MCF 10A (cell line): Measurements from ENCODE around the gene CTBP1. TPM values are rescaled to one million over a fixed set of nuclear protein-coding genes. Genes with fewer than 3 reads are reported as not detected.

Source experiments
- BruUV-seq: library from RNA; stranded (reverse); fragments of 400-500 nt; replicated peaks from 2 replicates; lab custom pipeline; 2021; lab: Mats Ljungman, UMichigan
- CTCF ChIA-PET: fragments of 300-600 bp; sonication (Branson Sonifier 250); formaldehyde crosslinking; extraction: SDS; loops from one replicate; lab custom pipeline; 2021; ENCODE audit warnings: antibody characterized with exemption, inconsistent platforms; lab: Yijun Ruan, JAX
- POLR2A ChIA-PET: fragments of 300-600, 350-650 bp; sonication (Branson Sonifier 250); formaldehyde crosslinking; extraction: SDS; loops from one replicate; lab custom pipeline; 2020; ENCODE audit warnings: antibody characterized with exemption, inconsistent platforms; lab: Yijun Ruan, JAX
- DNase-seq: peaks from one replicate; pipeline ENCODE4 v3.0.0-alpha.2; 2018; ENCODE audit not compliant: unreplicated experiment
- H3K27ac Mint-ChIP-seq: one replicate; pipeline ENCODE4 v1.8.0; 2022; ENCODE audit warnings: mild to moderate bottlenecking, low read depth, mixed read lengths; ENCODE audit not compliant: unreplicated experiment
- H3K27me3 Mint-ChIP-seq: one replicate; pipeline ENCODE4 v1.8.0; 2022; ENCODE audit warnings: mixed read lengths; ENCODE audit not compliant: insufficient read depth, unreplicated experiment
- H3K36me3 Mint-ChIP-seq: one replicate; pipeline ENCODE4 v1.8.0; 2022; ENCODE audit warnings: mild to moderate bottlenecking, moderate library complexity, mixed read lengths; ENCODE audit not compliant: insufficient read depth, unreplicated experiment
- H3K4me1 Mint-ChIP-seq: one replicate; pipeline ENCODE4 v1.8.0; 2022; ENCODE audit warnings: mixed read lengths; ENCODE audit not compliant: insufficient read depth, unreplicated experiment
- H3K4me3 Mint-ChIP-seq: one replicate; pipeline ENCODE4 v1.8.0; 2022; ENCODE audit warnings: mild to moderate bottlenecking, moderate library complexity, mixed read lengths; ENCODE audit not compliant: unreplicated experiment
- H3K9me3 Mint-ChIP-seq: one replicate; pipeline ENCODE4 v1.8.0; 2022; ENCODE audit warnings: mixed read lengths; ENCODE audit not compliant: unreplicated experiment
- CTCF ChIP-seq: fragments of 200-600 bp; IDR thresholded peaks from one replicate; pipeline ENCODE4 v1.8.0; 2022; ENCODE audit warnings: antibody characterized with exemption, mild to moderate bottlenecking; ENCODE audit not compliant: unreplicated experiment
- intact Hi-C: fragments of 100-400 bp; cut with micrococcal nuclease; formaldehyde crosslinking; loops from 2 replicates; pipeline ENCODE4 v1.14.1; 2022
- total RNA-seq: library from RNA; stranded (reverse); gene quantifications from 2 replicates; pipeline ENCODE4 v1.2.3, GENCODE V29; 2022

CTBP1 gene
- total RNA-seq, 1 experiment from 2014 or later, result 152 TPM

- H3K4me1 Mint-ChIP-seq, result peaks cover 15% of the 10 kb centered on the region
- no peaks in the 10 kb centered on the region for H3K9me3 Mint-ChIP-seq
- ChIA-PET POLR2A (interaction anchor here (0.9 kb wide), 1 partner anchor 9 kb away, joined by 3 read pairs; no protein-coding TSS in a partner anchor), CTCF (interaction anchor here (0.7 kb wide), 1 partner anchor 37 kb away, joined by 3 read pairs; no protein-coding TSS in a partner anchor)
- no peaks in the 10 kb centered on the region for H3K36me3 Mint-ChIP-seq
- intact Hi-C loops, result no loop called here
- H3K27ac Mint-ChIP-seq, result no peak overlapping the region
- BruUV-seq, result no TSS peak
- no peak overlapping the region for H3K4me3 Mint-ChIP-seq
- DNase-seq, result no peak
- TF ChIP-seq CTCF, result no peak
- H3K27me3 Mint-ChIP-seq, result no peaks in the 10 kb centered on the region
Measured at GRCh38 chr4:1172971-1173757, 75.8 kb downstream of the CTBP1 start.

- ChIA-PET CTCF (interaction anchor here (0.6 kb wide), 1 partner anchor 18 kb away, joined by 3 read pairs; no protein-coding TSS in a partner anchor), POLR2A (no interaction called here)
- Mint-ChIP-seq H3K36me3 (no peaks in the 10 kb centered on the region), H3K27me3 (no peaks in the 10 kb centered on the region), H3K4me1 (peaks cover 10% of the 10 kb centered on the region), H3K27ac (no peak within 1 kb of the TSS), H3K4me3 (no peak within 1 kb of the TSS), H3K9me3 (no peaks in the 10 kb centered on the region)
- BruUV-seq, result no TSS peak
- TF ChIP-seq CTCF, result no peak
- intact Hi-C loops, result no loop called here
- DNase-seq, result no peak
Measured at GRCh38 chr4:1172228-1172851, 76.6 kb downstream of the CTBP1 start, which contains the start of gene SPON2. TSS of gene SPON2 (minus strand) at chr4:1172583.

- Mint-ChIP-seq H3K4me3 (no peak overlapping the region), H3K36me3 (no peaks in the 10 kb centered on the region), H3K4me1 (peaks cover 4% of the 10 kb centered on the region), H3K9me3 (no peaks in the 10 kb centered on the region), H3K27me3 (no peaks in the 10 kb centered on the region), H3K27ac (no peak overlapping the region)
- POLR2A ChIA-PET, result no interaction called here
- TF ChIP-seq CTCF, result no peak
- BruUV-seq, result no TSS peak
- DNase-seq, result no peak
- CTCF ChIA-PET, result interaction anchor here (0.6 kb wide), 1 partner anchor 19 kb away, joined by 3 read pairs; no protein-coding TSS in a partner anchor
- intact Hi-C loops, result no loop called here
Measured at GRCh38 chr4:1171311-1172227, 77.4 kb downstream of the CTBP1 start.
